ENCODE measurements around the gene PNMA3. TPM values are rescaled to one million over a fixed set of nuclear protein-coding genes. Genes with fewer than 3 reads are reported as not detected.
"Not testable (repeated sequence)": the region's sequence is repeated elsewhere in the genome, so short reads cannot be mapped to it uniquely, and the experiment has no call there.

Gene PNMA3
- total RNA-seq, 4 donors from 2014 or later: 0.13 to 0.42 (median 0.17) TPM

- Histone ChIP-seq H3K4me3 (no peak overlapping the region), H3K4me1 (no peaks in the 10 kb centered on the region), H3K36me3 (no peaks in the 10 kb centered on the region), H3K27ac (replicated peaks in 1 of 4) (no peak overlapping the region), H3K27me3 (no peaks in the 10 kb centered on the region), H3K9me3 (no peaks in the 10 kb centered on the region)
- TF ChIP-seq EP300 (IDR thresholded peaks at IDR 0.05) (no peak), CTCF (IDR thresholded peaks at IDR 0.05) (no peak), POLR2A (IDR thresholded peaks at IDR 0.05; ENCODE audit: low read depth) (no peak), POLR2AphosphoS5 (IDR thresholded peaks at IDR 0.05) (no peak)
- DNase-seq (ENCODE audit: extremely low spot score): no peak
- intact Hi-C loops (cut with DNase I): no loop called here
- WGBS: 80% methylated on average over 13 of the region's 24 CpGs
Measured at GRCh38 chrX:153074262-153074899, 18.1 kb downstream of the PNMA3 start.

- Histone ChIP-seq H3K4me3 (no peak overlapping the region), H3K27me3 (no peaks in the 10 kb centered on the region), H3K4me1 (no peaks in the 10 kb centered on the region), H3K9me3 (no peaks in the 10 kb centered on the region), H3K27ac (replicated peaks in 1 of 4) (no peak overlapping the region), H3K36me3 (no peaks in the 10 kb centered on the region)
- DNase-seq (ENCODE audit: extremely low spot score): no peak
- intact Hi-C loops (cut with DNase I): no loop called here
- 80% methylated on average over 5 of the region's 11 CpGs for WGBS
- TF ChIP-seq POLR2A (IDR thresholded peaks at IDR 0.05; ENCODE audit: low read depth) (no peak), CTCF (IDR thresholded peaks at IDR 0.05) (no peak), EP300 (IDR thresholded peaks at IDR 0.05) (no peak), POLR2AphosphoS5 (IDR thresholded peaks at IDR 0.05) (no peak)
Measured at GRCh38 chrX:153074935-153075334, 18.7 kb downstream of the PNMA3 start.

- Histone ChIP-seq H3K9me3 (no peaks in the 10 kb centered on the region), H3K4me1 (no peaks in the 10 kb centered on the region), H3K27ac (replicated peaks in 1 of 4) (no peak overlapping the region), H3K4me3 (no peak overlapping the region), H3K36me3 (no peaks in the 10 kb centered on the region), H3K27me3 (no peaks in the 10 kb centered on the region)
- WGBS: 97% methylated on average over 8 of the region's 14 CpGs
- TF ChIP-seq POLR2A (IDR thresholded peaks at IDR 0.05; ENCODE audit: low read depth) (no peak), EP300 (IDR thresholded peaks at IDR 0.05) (no peak), CTCF (IDR thresholded peaks at IDR 0.05) (no peak), POLR2AphosphoS5 (IDR thresholded peaks at IDR 0.05) (no peak)
- intact Hi-C loops (cut with DNase I): no loop called here
- no peak for DNase-seq (ENCODE audit: extremely low spot score)
Measured at GRCh38 chrX:153075366-153075765, 19.1 kb downstream of the PNMA3 start.

GRCh38 chrX:153077437-153078135, 21.3 kb downstream of the PNMA3 start:
- intact Hi-C loops (cut with DNase I); H3K36me3 ChIP-seq; H3K27ac ChIP-seq (replicated peaks in 1 of 4); DNase-seq (ENCODE audit: extremely low spot score); H3K27me3 ChIP-seq; H3K4me3 ChIP-seq; H3K9me3 ChIP-seq; H3K4me1 ChIP-seq: not testable (repeated sequence)
- no CpG with 5 or more reads among the region's 76 CpGs for WGBS

GRCh38 chrX:153083238-153083923, 27.1 kb downstream of the PNMA3 start:
- intact Hi-C loops (cut with DNase I); DNase-seq (ENCODE audit: extremely low spot score); H3K4me3 ChIP-seq; H3K9me3 ChIP-seq; H3K27me3 ChIP-seq; H3K36me3 ChIP-seq; H3K4me1 ChIP-seq; H3K27ac ChIP-seq (replicated peaks in 1 of 4): not testable (repeated sequence)
- 80% methylated on average over 3 of the region's 23 CpGs for WGBS

All from esophagus muscularis mucosa (tissue), 4 donors.